ENCODE data around the gene MRPL36.

DNA sequence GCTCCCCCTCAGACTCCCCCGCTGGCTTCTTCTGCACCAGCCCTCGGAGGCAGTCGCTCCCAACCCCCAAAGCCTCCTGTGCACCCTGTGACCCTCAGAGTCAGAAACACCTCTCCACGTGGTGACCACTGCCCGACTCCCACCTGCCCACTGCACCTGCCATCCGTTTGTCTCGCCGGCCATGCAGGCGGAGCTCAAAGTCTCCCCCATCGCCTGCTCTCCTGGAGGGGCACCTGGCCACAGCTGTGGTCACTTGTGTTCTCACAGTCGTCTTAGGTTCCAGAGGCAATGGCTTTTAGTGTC is 38.2 kb downstream of the MRPL36 start:
- TF ChIP-seq CTCF (IDR thresholded peaks at IDR 0.05) (no peak), POLR2A (IDR thresholded peaks at IDR 0.05) (no peak), POLR2AphosphoS5 (IDR thresholded peaks at IDR 0.05) (no peak)

All from breast epithelium (tissue), 3 donors.